ENCODE data around the gene GNG11.
"Not testable (repeated sequence)": the region's sequence is repeated elsewhere in the genome, so short reads cannot be mapped to it uniquely, and the experiment has no call there.

The GNG11 gene

GRCh38 chr7:93911661-93912060 lies 9.9 kb upstream of the GNG11 start:
- DNase-seq (ENCODE audit: low read depth) = peak; percentile 30

- DNase-seq (ENCODE audit: low read depth) = no peak
Observed at GRCh38 chr7:93913197-93913596, 8.3 kb upstream of the GNG11 start.

- peak; percentile 80 for DNase-seq (ENCODE audit: low read depth)
Observed at GRCh38 chr7:93914581-93915066, 6.9 kb upstream of the GNG11 start.

- not testable (repeated sequence) for DNase-seq (ENCODE audit: low read depth)
Observed at GRCh38 chr7:93915206-93915842, 6.2 kb upstream of the GNG11 start.

GRCh38 chr7:93915888-93916287 lies 5.6 kb upstream of the GNG11 start:
- DNase-seq (ENCODE audit: low read depth) = not testable (repeated sequence)

GRCh38 chr7:93916315-93916714 lies 5.2 kb upstream of the GNG11 start:
- DNase-seq (ENCODE audit: low read depth) = not testable (repeated sequence)

GRCh38 chr7:93920496-93921182 lies 896 bp upstream of the GNG11 start:
- peak; percentile 13 for DNase-seq (ENCODE audit: low read depth)

- peak; percentile 24 for DNase-seq (ENCODE audit: low read depth)
Observed at GRCh38 chr7:93921186-93921585, 349 bp upstream of the GNG11 start.

GRCh38 chr7:93923296-93923695 lies 1.8 kb downstream of the GNG11 start:
- peak; percentile 30 for DNase-seq (ENCODE audit: low read depth)

- DNase-seq (ENCODE audit: low read depth) = peak; percentile 36
Observed at GRCh38 chr7:93923942-93924341, 2.4 kb downstream of the GNG11 start.

GRCh38 chr7:93926800-93927199 lies 5.3 kb downstream of the GNG11 start:
- no peak for DNase-seq (ENCODE audit: low read depth)

GRCh38 chr7:93927585-93927984 lies 6.0 kb downstream of the GNG11 start:
- no peak for DNase-seq (ENCODE audit: low read depth)

- DNase-seq (ENCODE audit: low read depth) = no peak
Observed at GRCh38 chr7:93931655-93932054, 10.1 kb downstream of the GNG11 start.

GRCh38 chr7:93933156-93933555 lies 11.6 kb downstream of the GNG11 start:
- no peak for DNase-seq (ENCODE audit: low read depth)

- DNase-seq (ENCODE audit: low read depth) = no peak
Observed at GRCh38 chr7:93935102-93935501, 13.6 kb downstream of the GNG11 start.

GRCh38 chr7:93937818-93938217 lies 16.3 kb downstream of the GNG11 start:
- no peak for DNase-seq (ENCODE audit: low read depth)

- DNase-seq (ENCODE audit: low read depth) = peak; percentile 32
Observed at GRCh38 chr7:93938293-93938692, 16.8 kb downstream of the GNG11 start.

- DNase-seq (ENCODE audit: low read depth) = peak; percentile 50
Observed at GRCh38 chr7:93941945-93942344, 20.4 kb downstream of the GNG11 start.

GRCh38 chr7:93943816-93944540 lies 22.4 kb downstream of the GNG11 start:
- no peak for DNase-seq (ENCODE audit: low read depth)

GRCh38 chr7:93944673-93945072 lies 23.1 kb downstream of the GNG11 start:
- DNase-seq (ENCODE audit: low read depth) = no peak

GRCh38 chr7:93945083-93945482 lies 23.5 kb downstream of the GNG11 start:
- DNase-seq (ENCODE audit: low read depth) = no peak

GRCh38 chr7:93945756-93946535 lies 24.4 kb downstream of the GNG11 start:
- no peak for DNase-seq (ENCODE audit: low read depth)

Measured in ELR (cell line).